ENCODE results near the gene TMEM176A.

DNA sequence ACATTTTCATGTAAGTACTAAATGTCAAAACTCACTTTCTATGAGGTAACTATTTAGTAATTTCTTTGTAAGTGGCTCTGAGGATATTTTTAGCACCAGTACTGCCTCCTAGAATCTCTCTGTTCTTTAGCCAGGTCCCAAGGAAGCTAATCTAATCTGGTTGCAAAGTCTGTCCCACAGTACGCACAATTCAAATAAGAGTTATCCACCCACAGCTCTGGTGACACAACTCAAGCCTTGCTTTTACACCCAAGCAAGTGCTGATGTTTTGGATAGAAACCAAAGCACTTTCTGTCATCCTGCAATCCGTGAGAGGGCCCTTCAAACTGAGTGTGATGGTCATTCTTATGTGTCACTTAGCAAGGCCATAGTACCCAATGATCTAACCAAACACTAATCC is 48.9 kb upstream of the TMEM176A start:
- TF ChIP-seq, protein P1, sequence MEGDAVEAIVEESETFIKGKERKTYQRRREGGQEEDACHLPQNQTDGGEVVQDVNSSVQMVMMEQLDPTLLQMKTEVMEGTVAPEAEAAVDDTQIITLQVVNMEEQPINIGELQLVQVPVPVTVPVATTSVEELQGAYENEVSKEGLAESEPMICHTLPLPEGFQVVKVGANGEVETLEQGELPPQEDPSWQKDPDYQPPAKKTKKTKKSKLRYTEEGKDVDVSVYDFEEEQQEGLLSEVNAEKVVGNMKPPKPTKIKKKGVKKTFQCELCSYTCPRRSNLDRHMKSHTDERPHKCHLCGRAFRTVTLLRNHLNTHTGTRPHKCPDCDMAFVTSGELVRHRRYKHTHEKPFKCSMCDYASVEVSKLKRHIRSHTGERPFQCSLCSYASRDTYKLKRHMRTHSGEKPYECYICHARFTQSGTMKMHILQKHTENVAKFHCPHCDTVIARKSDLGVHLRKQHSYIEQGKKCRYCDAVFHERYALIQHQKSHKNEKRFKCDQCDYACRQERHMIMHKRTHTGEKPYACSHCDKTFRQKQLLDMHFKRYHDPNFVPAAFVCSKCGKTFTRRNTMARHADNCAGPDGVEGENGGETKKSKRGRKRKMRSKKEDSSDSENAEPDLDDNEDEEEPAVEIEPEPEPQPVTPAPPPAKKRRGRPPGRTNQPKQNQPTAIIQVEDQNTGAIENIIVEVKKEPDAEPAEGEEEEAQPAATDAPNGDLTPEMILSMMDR (IDR thresholded peaks at IDR 0.05 in 2 of 3, conservative IDR thresholded peaks at IDR 0.05 in 1 of 3; ENCODE audit: borderline replicate concordance in 1 of 3, insufficient read depth in 1 of 3, low read depth in 2 of 3, low read length in 2 of 3) = no peak
- TF ChIP-seq YY1 (IDR thresholded peaks at IDR 0.05; ENCODE audit: extremely low read depth, insufficient replicate concordance, low read depth, low read length) (no peak), POLR2A (IDR thresholded peaks at IDR 0.05; ENCODE audit: borderline replicate concordance, extremely low read depth, insufficient read depth, insufficient read length) (no peak), SP1 (IDR thresholded peaks at IDR 0.05; ENCODE audit: low read depth) (no peak), RAD21 (IDR thresholded peaks at IDR 0.05; ENCODE audit: low read depth) (no peak), REST (IDR thresholded peaks at IDR 0.05; ENCODE audit: low read depth) (no peak), CEBPB (IDR thresholded peaks at IDR 0.05; ENCODE audit: low read depth) (no peak), POLR2AphosphoS5 (IDR thresholded peaks at IDR 0.05; ENCODE audit: low read depth, low read length) (no peak), EZH2 (IDR thresholded peaks at IDR 0.05) (no peak), SIN3A (IDR thresholded peaks at IDR 0.05; ENCODE audit: low read depth) (no peak)
- TF ChIP-seq, protein P2, sequence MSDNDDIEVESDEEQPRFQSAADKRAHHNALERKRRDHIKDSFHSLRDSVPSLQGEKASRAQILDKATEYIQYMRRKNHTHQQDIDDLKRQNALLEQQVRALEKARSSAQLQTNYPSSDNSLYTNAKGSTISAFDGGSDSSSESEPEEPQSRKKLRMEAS (IDR thresholded peaks at IDR 0.05) = no peak
